KOPT-K1 (cell line): Measurements from ENCODE around the gene SLC6A6.

Experiments used
- H3K27ac ChIP-seq: fragments of 200-600 bp; sonication (generic); 2 replicates; pipeline ENCODE4 v1.5.1; 2016; ENCODE audit warnings: antibody characterized with exemption, mild to moderate bottlenecking, low read depth, low read length; ENCODE audit not compliant: poor library complexity, severe bottlenecking
- H3K36me3 ChIP-seq: fragments of 200-600 bp; sonication (generic); 2 replicates; pipeline ENCODE4 v1.5.1; 2017; ENCODE audit warnings: antibody characterized with exemption, mild to moderate bottlenecking, low read length, moderate library complexity; ENCODE audit not compliant: insufficient read depth
- H3K9me3 ChIP-seq: fragments of 200-600 bp; sonication (generic); 2 replicates; pipeline ENCODE4 v1.5.1; 2017; ENCODE audit warnings: antibody characterized with exemption, low read length, mild to moderate bottlenecking; ENCODE audit not compliant: insufficient read depth, poor library complexity, severe bottlenecking

Gene SLC6A6

DNA sequence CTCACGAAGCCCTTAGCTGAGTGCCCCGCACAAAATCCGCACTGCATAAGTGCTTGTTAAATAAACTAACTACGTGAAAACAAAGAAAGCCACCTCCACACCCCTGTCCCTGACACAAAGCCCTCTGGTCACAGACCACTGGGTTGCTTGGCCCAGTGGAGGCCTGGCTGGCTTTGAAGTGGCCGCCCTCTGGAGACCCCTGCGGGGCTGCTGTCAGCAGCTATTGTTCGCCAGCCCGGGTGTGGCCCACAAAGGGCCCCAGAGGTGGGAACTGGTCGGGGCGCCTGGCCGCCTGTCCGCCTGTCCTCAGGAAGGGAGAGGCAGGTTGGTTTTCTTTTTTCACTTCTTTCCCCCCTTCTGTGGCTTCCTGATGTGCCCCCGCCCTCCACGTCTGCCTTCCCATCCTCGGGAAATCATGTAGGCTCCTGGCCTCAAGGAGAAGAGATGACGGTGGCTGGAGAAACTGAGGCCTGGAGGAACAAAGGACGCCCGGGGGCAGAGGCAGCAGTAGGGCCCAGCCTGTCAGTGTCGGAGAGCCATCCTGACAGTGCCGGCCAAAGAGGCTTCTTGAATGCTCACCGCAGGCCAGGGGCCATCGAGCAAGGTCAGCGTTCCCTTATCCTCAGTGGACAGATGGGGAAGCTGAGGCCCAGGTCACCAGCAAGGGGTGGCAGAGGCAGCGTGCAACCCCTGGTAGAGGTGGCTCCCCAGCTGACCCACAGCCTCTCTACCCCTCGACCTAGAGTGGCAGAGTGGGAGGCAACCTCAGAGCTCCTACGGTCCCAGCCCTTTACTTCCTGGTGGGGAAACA is 61.1 kb downstream of the SLC6A6 start:
- Histone ChIP-seq H3K9me3 (no peaks in the 10 kb centered on the region), H3K36me3 (peaks cover 94% of the 10 kb centered on the region), H3K27ac (no peak overlapping the region)

DNA sequence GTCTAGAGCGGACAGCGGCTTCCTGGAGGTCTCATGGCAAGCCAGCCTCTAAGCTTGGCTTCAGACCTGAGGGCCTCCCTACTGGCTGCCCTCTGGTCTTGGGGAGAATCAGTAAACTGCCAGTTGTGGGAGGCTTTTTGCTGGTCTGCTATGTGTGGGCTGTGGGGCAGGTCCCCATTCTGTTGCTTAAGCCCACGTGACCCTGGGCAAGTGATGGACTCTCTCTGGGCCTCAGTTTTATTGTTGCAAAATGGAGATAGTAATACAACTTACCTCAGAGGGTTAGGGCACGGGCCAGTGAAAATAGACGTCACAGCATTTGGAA is 61.7 kb downstream of the SLC6A6 start:
- H3K36me3 ChIP-seq, result peaks cover 94% of the 10 kb centered on the region
- H3K27ac ChIP-seq, result no peak overlapping the region

GRCh38 chr3:14464521-14464920 is 62.1 kb downstream of the SLC6A6 start:
- no peak overlapping the region for H3K27ac ChIP-seq
- no peaks in the 10 kb centered on the region for H3K9me3 ChIP-seq
- peaks cover 94% of the 10 kb centered on the region for H3K36me3 ChIP-seq

More for the DNA sequence above, 61.7 kb downstream of the SLC6A6 start:
- no peaks in the 10 kb centered on the region for H3K9me3 ChIP-seq

DNA sequence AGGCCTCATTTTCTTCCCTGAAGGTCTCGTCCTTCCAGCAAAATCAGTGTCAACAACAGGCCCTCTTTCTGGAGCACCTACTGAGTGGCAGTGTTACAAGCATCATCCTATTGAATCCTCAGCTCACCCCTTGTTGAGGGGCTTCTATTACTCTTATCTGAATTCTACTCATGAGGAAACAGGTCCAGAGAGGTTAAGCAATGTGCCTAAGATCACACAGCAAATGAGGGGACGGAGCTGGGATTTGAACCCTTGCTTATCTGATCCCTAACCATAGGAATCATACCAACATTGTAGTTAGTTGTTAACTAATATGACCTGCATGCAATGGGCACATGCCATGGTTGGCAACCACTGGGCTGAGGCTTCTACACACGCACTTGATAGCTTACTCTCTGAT is 63.0 kb downstream of the SLC6A6 start:
- Histone ChIP-seq H3K9me3 (no peaks in the 10 kb centered on the region), H3K36me3 (peaks cover 94% of the 10 kb centered on the region), H3K27ac (no peak overlapping the region)

- Histone ChIP-seq H3K27ac (no peak overlapping the region), H3K36me3 (peaks cover 94% of the 10 kb centered on the region), H3K9me3 (no peaks in the 10 kb centered on the region)
Observed at GRCh38 chr3:14466179-14466903, 63.9 kb downstream of the SLC6A6 start.

- Histone ChIP-seq H3K36me3 (peaks cover 95% of the 10 kb centered on the region), H3K27ac (no peak overlapping the region), H3K9me3 (no peaks in the 10 kb centered on the region)
Observed at GRCh38 chr3:14467814-14468620, 65.6 kb downstream of the SLC6A6 start.

- H3K9me3 ChIP-seq, result no peaks in the 10 kb centered on the region
- peaks cover 95% of the 10 kb centered on the region for H3K36me3 ChIP-seq
- no peak overlapping the region for H3K27ac ChIP-seq
Observed at GRCh38 chr3:14468621-14468981, 66.2 kb downstream of the SLC6A6 start.

DNA sequence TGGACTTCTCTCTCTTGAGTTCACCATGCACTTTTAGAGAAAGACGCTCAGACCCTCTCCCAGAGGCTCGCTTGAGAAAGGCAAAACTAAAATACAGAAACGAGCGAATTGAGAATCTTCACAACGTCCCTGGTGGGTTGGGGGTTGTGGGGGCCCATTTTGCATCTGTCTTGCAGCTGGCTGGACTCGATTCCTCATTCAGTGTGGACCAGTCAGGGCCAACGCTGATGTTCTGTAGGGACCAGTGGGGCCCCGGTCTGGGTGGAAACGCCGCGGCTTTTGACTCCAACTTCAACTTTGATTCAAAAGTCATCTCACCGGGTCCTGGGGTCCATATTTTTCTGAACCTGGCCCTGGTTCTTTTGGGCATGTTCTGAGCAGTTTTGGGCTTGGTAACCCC is 68.1 kb downstream of the SLC6A6 start:
- no peak overlapping the region for H3K27ac ChIP-seq
- H3K9me3 ChIP-seq, result no peaks in the 10 kb centered on the region
- peaks cover 94% of the 10 kb centered on the region for H3K36me3 ChIP-seq

DNA sequence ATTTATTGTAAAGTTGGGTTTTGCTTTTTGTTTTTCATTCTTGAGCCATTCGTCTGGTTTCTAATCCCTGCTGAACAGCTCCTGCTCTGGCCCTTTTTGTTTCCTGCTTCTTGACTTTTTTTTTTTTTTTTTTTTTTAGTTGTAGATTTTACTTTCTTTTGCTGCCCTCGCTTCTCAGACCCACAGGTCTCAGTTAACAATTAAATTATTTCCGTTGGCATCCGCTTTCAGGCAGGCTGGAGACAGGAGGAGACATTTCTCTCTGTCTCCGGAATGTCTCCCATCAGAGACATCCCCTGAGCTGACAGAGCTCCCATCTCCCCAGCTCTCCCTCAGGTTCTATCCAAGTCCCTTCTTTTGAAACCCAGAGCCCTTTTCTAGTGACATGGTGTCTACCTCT is 68.6 kb downstream of the SLC6A6 start:
- Histone ChIP-seq H3K9me3 (no peaks in the 10 kb centered on the region), H3K36me3 (peaks cover 96% of the 10 kb centered on the region), H3K27ac (no peak overlapping the region)

DNA sequence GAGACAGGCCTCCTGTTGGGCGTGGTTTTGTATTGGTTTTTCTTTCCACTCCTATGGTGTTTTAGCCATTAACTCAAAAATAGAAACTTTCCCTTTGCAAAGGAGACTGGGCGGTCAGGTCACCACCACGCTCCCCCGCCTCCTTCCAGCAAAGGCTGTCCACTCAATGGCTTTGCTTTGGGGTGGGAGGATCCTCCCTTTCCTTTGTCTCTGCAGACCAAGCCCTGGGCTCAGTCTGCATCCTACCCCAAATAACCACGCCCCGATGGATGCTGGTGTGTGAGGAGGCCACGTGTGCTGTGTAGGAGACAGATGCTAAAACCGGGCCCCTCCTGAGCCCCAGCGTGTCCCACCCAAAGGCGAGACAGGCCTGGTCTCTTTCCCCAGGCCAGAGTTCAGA is 69.3 kb downstream of the SLC6A6 start:
- H3K36me3 ChIP-seq, result peaks cover 98% of the 10 kb centered on the region

GRCh38 chr3:14472471-14473351 is 70.3 kb downstream of the SLC6A6 start:
- peaks cover 98% of the 10 kb centered on the region for H3K36me3 ChIP-seq
- H3K27ac ChIP-seq, result no peak overlapping the region
- H3K9me3 ChIP-seq, result no peaks in the 10 kb centered on the region

More for the DNA sequence above, 69.3 kb downstream of the SLC6A6 start:
- Histone ChIP-seq H3K9me3 (no peaks in the 10 kb centered on the region), H3K27ac (no peak overlapping the region)

DNA sequence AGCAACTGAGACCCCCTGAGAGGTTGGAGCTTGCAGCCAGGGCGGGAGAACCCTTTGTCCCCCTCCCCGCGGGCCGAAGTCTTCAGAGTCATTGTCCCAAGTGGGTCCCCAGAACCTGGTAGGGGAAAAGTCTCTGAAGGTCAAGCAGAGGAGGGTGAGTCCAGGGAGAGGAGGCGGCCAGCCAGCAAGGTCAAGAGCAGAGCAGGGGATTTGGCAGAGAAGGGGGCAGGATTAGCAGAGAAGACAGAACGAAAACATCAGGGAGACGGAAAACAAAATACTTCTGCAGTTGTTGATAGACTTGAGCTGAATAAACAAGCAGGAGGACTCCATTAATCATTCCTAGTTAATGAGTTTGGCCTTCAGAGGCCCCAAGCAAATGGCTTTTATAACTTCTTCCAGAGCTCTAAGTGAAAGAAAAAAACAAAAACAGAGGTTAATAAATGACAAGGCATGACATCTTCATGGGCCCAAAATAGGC is 71.0 kb downstream of the SLC6A6 start:
- H3K27ac ChIP-seq, result no peak overlapping the region
- H3K36me3 ChIP-seq, result peaks cover 98% of the 10 kb centered on the region
- H3K9me3 ChIP-seq, result no peaks in the 10 kb centered on the region

GRCh38 chr3:14474363-14475081 is 72.1 kb downstream of the SLC6A6 start:
- Histone ChIP-seq H3K27ac (no peak overlapping the region), H3K9me3 (no peaks in the 10 kb centered on the region), H3K36me3 (peaks cover 98% of the 10 kb centered on the region)

DNA sequence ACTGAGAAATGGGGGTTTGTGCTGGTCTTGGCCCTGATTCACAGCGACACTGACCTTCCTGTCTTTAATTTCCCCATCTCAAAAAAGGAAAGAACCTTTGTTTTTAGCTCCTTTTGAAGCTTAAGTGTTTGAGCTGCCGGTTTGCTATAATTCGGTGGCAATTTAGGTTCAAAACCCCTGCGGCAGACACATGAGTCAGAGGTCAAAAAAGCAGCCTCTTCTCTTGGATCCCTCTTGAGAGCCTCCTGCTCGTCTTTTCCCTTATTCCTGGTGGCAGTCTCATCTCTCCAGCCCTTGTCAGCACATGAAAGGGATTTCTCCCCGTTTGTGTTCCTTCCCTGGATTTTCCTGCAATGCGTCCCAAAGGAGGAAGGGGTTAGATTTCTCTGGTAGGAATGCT is 73.2 kb downstream of the SLC6A6 start:
- Histone ChIP-seq H3K36me3 (peaks cover 98% of the 10 kb centered on the region), H3K9me3 (no peaks in the 10 kb centered on the region), H3K27ac (no peak overlapping the region)
